ENCODE measurements around the gene PRIMPOL.
A peak's percentile ranks its signal among the peaks of the same experiment; 100 is the strongest.

Gene PRIMPOL

DNA sequence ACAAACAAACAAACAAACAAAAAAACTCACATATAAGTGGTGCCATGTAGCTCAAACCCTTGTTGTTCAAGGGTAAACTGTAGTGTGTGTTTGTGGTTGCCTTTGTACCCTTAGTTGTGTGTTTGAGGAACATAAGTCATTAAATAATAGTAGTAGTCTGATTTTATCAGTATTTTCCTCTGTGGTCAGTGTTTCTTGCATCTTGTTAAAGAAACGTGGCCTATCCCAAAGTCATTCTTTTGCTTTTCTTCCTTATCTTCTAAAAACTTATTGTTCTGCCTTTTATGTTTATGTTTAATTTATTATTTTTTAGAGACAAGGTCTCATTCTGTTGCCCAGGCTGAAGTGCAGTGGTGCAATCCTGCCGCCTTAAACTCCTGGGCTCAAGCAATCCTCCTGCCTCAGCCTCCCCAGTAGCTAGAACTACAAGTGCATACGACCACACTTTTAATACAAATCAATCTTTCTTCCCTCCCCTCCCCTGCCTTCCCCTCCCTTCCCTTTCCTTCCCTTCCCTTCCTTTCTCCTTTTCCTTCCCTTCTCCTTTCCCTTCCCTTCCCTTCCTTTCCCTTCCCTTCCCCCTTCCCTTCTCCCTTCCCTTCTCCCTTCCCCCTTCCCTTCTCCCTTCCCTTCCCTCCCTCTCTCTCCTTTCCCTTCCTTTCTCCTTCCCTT lies 26.4 kb downstream of the PRIMPOL start:
- TF ChIP-seq, protein P1, sequence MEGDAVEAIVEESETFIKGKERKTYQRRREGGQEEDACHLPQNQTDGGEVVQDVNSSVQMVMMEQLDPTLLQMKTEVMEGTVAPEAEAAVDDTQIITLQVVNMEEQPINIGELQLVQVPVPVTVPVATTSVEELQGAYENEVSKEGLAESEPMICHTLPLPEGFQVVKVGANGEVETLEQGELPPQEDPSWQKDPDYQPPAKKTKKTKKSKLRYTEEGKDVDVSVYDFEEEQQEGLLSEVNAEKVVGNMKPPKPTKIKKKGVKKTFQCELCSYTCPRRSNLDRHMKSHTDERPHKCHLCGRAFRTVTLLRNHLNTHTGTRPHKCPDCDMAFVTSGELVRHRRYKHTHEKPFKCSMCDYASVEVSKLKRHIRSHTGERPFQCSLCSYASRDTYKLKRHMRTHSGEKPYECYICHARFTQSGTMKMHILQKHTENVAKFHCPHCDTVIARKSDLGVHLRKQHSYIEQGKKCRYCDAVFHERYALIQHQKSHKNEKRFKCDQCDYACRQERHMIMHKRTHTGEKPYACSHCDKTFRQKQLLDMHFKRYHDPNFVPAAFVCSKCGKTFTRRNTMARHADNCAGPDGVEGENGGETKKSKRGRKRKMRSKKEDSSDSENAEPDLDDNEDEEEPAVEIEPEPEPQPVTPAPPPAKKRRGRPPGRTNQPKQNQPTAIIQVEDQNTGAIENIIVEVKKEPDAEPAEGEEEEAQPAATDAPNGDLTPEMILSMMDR (IDR thresholded peaks at IDR 0.05; ENCODE audit: poor library complexity, severe bottlenecking), result no peak
- Histone ChIP-seq H3K36me3 (ENCODE audit: low read depth) (peaks cover 54% of the 10 kb centered on the region), H3K9me3 (ENCODE audit: severe bottlenecking) (no peaks in the 10 kb centered on the region), H3K4me3 (ENCODE audit: severe bottlenecking) (no peak overlapping the region), H3K4me1 (ENCODE audit: insufficient read depth, poor library complexity, severe bottlenecking) (peaks cover 11% of the 10 kb centered on the region), H3K27ac (ENCODE audit: poor library complexity, severe bottlenecking) (no peak overlapping the region), H3K27me3 (ENCODE audit: insufficient read depth, poor library complexity, severe bottlenecking) (no peaks in the 10 kb centered on the region)
- DNase-seq (ENCODE audit: low spot score) (no peak), ATAC-seq (ENCODE audit: low read depth) (no peak)

DNA sequence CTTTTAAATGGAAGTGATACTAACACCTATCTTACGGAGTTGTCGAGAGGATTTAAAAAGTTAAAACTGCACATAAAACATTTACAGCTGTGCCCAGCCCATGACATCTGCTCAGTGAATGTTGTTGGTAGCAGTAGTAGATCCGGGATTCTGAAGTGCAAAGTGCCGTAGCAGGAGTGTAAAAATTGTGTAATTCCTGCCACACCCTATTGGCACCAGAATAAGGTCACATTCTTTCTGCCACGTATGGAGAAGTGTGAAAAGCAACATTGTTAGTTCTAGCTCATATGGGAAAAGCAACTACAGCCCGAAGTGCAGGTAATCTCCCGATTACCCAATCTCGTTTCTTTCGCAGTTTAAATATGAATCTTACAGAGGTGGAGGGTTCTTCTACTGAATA lies 31.2 kb downstream of the PRIMPOL start:
- no peak overlapping the region for H3K4me3 ChIP-seq (ENCODE audit: severe bottlenecking)
- DNase-seq (ENCODE audit: low spot score) (no peak), ATAC-seq (ENCODE audit: low read depth) (peak; percentile 29; the same call in 1 of the 3 replicates)
- no peaks in the 10 kb centered on the region for H3K9me3 ChIP-seq (ENCODE audit: severe bottlenecking)
- H3K4me1 ChIP-seq (ENCODE audit: insufficient read depth, poor library complexity, severe bottlenecking), result peaks cover 14% of the 10 kb centered on the region
- H3K36me3 ChIP-seq (ENCODE audit: low read depth), result peaks cover 27% of the 10 kb centered on the region; the same call in 1 of the 2 replicates
- H3K27ac ChIP-seq (ENCODE audit: poor library complexity, severe bottlenecking), result no peak overlapping the region
- TF ChIP-seq, protein P1 (IDR thresholded peaks at IDR 0.05; ENCODE audit: poor library complexity, severe bottlenecking), result no peak
- no peaks in the 10 kb centered on the region for H3K27me3 ChIP-seq (ENCODE audit: insufficient read depth, poor library complexity, severe bottlenecking)

DNA sequence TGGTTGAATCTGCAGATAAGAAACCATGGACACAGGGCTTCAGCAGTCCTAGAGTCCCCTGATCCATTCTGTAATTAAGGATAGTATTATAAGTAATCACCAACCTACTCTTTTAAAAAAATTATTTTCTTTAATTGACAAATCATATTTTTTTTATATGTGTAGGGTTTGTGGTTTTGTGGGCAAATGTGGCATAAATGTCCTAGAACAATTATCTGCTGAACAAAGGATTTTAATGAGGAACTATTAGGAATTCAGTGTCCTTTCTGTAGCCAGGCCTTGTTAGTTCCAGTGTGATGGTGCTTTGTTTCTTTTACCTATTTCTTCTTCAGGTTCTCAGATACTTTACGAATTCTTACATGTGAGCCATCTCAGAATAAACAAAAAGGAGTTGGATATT lies 32.4 kb downstream of the PRIMPOL start:
- Histone ChIP-seq H3K27me3 (ENCODE audit: insufficient read depth, poor library complexity, severe bottlenecking) (no peaks in the 10 kb centered on the region), H3K9me3 (ENCODE audit: severe bottlenecking) (no peaks in the 10 kb centered on the region), H3K4me1 (ENCODE audit: insufficient read depth, poor library complexity, severe bottlenecking) (peaks cover 14% of the 10 kb centered on the region), H3K36me3 (ENCODE audit: low read depth) (peaks cover 30% of the 10 kb centered on the region; the same call in 1 of the 2 replicates), H3K4me3 (ENCODE audit: severe bottlenecking) (no peak overlapping the region), H3K27ac (ENCODE audit: poor library complexity, severe bottlenecking) (no peak overlapping the region)
- TF ChIP-seq, protein P1 (IDR thresholded peaks at IDR 0.05; ENCODE audit: poor library complexity, severe bottlenecking), result no peak
- DNase-seq (ENCODE audit: low spot score) (no peak), ATAC-seq (ENCODE audit: low read depth) (no peak)

DNA sequence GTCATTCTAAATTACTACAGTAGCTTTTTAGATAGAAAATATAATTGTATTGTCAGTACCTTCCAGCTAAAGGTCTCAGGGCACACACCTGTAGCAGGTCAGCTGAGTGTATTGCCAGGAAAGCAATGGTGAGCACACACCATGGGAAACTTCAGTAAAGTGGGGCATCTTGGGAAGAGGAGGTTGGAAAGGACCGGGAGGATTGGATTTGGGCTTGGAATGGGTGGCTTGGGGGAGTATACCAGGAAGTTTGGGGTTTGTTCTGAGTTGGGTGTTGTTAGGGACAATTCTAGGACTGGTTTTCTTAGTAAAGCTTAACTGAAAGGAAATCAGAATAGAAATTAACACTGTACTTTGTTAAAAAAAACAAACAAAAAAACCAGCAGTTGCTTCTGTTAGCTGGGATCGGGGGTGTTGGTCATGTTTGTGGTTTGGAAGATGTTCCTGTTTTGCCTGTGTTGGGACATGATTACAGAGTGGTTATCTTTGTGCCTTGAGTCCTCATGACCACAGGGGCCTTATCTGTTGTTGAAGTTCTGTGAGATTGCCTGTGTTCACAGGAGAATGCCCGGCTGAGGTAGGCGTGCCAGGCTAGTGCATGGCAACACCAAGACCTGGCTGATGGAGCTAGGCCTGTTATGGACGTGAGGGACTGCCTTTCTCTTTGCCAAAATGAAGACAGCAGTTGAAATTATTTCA lies 35.1 kb downstream of the PRIMPOL start:
- no peak for ATAC-seq (ENCODE audit: low read depth)
- TF ChIP-seq, protein P1 (IDR thresholded peaks at IDR 0.05; ENCODE audit: poor library complexity, severe bottlenecking), result no peak
- H3K27me3 ChIP-seq (ENCODE audit: insufficient read depth, poor library complexity, severe bottlenecking), result no peaks in the 10 kb centered on the region
- peaks cover 24% of the 10 kb centered on the region for H3K36me3 ChIP-seq (ENCODE audit: low read depth)
- DNase-seq (ENCODE audit: low spot score), result no peak
- no peaks in the 10 kb centered on the region for H3K9me3 ChIP-seq (ENCODE audit: severe bottlenecking)
- peaks cover 28% of the 10 kb centered on the region for H3K4me1 ChIP-seq (ENCODE audit: insufficient read depth, poor library complexity, severe bottlenecking)
- no peak overlapping the region for H3K27ac ChIP-seq (ENCODE audit: poor library complexity, severe bottlenecking)
- H3K4me3 ChIP-seq (ENCODE audit: severe bottlenecking), result no peak overlapping the region

DNA sequence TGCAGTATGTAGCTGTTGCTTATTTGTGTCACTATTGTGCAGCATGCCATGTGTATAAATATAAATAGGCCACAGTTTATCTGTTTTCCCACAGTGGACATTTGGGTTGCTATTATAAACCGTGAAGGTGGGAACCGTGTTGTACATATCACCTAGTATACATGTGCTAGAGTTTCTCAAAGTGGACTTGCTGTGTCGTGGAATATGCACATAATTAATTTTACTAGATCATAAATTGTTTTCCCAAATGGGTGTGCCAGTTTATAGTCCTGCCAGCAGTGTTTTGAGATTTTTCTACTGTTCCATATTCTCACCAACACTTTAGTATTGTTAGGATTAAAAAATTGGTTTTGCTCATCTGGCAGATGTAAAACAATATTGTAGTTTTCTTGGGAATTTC lies 38.5 kb downstream of the PRIMPOL start:
- ATAC-seq (ENCODE audit: low read depth), result no peak
- H3K27ac ChIP-seq (ENCODE audit: poor library complexity, severe bottlenecking), result peak overlapping the region; percentile 92
- peaks cover 14% of the 10 kb centered on the region for H3K4me1 ChIP-seq (ENCODE audit: insufficient read depth, poor library complexity, severe bottlenecking)
- H3K4me3 ChIP-seq (ENCODE audit: severe bottlenecking), result no peak overlapping the region
- no peaks in the 10 kb centered on the region for H3K9me3 ChIP-seq (ENCODE audit: severe bottlenecking)
- TF ChIP-seq, protein P1 (IDR thresholded peaks at IDR 0.05; ENCODE audit: poor library complexity, severe bottlenecking), result no peak
- H3K36me3 ChIP-seq (ENCODE audit: low read depth), result peaks cover 48% of the 10 kb centered on the region
- no peaks in the 10 kb centered on the region for H3K27me3 ChIP-seq (ENCODE audit: insufficient read depth, poor library complexity, severe bottlenecking)
- DNase-seq (ENCODE audit: low spot score), result no peak

Measured in RWPE2 (cell line).